PC-9 (cell line): ENCODE results near the gene ASTL.

Source experiments
- EZH2 ChIP-seq: fragments of 200-600 bp; sonication (generic); IDR thresholded peaks from 2 replicates; pipeline ENCODE4 v1.8.0; 2017; ENCODE audit warnings: antibody characterized with exemption, low read depth
- TF ChIP-seq, protein P1 (sequence below): fragments of 200-600 bp; sonication (generic); conservative IDR thresholded peaks from 2 replicates; pipeline ENCODE4 v1.6.1; 2017; ENCODE audit warnings: mixed run types, antibody characterized with exemption, mild to moderate bottlenecking, moderate library complexity

DNA sequence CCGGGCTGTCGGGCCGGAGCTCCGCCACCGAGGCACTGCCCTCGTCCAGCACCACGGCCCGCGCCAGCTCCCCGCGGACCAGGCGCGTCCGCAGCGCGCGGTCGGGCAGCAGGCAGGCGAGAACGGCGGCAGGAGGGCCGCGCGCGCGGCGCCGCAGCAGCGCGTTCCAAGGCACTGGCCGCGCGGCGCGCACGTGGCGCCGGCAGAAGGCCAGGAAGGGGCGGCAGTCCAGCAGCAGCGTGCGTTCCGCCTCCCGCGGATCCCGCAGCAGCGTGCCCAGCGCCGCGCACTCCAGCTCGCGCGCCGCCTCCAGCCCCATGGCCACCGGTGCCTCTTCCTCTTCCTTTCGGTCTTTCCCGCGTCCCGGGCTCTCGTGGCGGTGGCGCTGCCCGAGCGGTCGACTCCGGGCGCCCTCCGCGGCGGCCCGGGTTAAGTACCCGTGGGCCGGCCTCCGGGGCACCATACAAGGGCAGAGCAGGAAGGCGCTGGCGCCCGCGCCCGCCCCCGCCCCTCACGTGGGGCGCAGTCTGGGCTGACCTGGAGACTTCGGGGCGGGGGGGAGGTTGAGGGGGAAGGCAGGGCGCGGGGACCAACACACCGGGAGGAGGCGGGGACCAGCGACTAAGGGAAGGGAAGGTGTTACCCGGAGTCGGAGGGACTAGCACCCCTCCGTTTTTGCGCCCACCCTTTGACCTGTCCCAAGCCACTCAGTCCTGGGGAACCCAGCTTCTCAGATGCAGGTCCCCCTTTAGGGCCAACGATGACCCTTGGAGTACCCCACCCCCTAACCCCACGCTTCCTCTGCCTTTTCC lies 6.9 kb upstream of the ASTL start, which contains the start of gene DUSP2:
- TF ChIP-seq, protein P1, sequence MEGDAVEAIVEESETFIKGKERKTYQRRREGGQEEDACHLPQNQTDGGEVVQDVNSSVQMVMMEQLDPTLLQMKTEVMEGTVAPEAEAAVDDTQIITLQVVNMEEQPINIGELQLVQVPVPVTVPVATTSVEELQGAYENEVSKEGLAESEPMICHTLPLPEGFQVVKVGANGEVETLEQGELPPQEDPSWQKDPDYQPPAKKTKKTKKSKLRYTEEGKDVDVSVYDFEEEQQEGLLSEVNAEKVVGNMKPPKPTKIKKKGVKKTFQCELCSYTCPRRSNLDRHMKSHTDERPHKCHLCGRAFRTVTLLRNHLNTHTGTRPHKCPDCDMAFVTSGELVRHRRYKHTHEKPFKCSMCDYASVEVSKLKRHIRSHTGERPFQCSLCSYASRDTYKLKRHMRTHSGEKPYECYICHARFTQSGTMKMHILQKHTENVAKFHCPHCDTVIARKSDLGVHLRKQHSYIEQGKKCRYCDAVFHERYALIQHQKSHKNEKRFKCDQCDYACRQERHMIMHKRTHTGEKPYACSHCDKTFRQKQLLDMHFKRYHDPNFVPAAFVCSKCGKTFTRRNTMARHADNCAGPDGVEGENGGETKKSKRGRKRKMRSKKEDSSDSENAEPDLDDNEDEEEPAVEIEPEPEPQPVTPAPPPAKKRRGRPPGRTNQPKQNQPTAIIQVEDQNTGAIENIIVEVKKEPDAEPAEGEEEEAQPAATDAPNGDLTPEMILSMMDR, result no peak; the same call in 1 of the 2 replicates
- TF ChIP-seq EZH2, result no peak
